DOHH2 (cell line): ENCODE data around the gene UBAC2.

Experiments
- EZH2phosphoT487 ChIP-seq: fragments of 200-600 bp; sonication (generic); IDR thresholded peaks from 2 replicates; pipeline ENCODE4 v1.6.1; 2017; ENCODE audit warnings: borderline replicate concordance, mild to moderate bottlenecking, antibody characterized with exemption, low read length, moderate library complexity, mixed read lengths
- TF ChIP-seq, protein P1 (sequence below): fragments of 200-600 bp; sonication (generic); IDR thresholded peaks from one replicate; pipeline ENCODE4 v1.5.1; 2014; ENCODE audit warnings: antibody characterized with exemption, mild to moderate bottlenecking, low read depth, low read length; ENCODE audit not compliant: poor library complexity, severe bottlenecking

DNA sequence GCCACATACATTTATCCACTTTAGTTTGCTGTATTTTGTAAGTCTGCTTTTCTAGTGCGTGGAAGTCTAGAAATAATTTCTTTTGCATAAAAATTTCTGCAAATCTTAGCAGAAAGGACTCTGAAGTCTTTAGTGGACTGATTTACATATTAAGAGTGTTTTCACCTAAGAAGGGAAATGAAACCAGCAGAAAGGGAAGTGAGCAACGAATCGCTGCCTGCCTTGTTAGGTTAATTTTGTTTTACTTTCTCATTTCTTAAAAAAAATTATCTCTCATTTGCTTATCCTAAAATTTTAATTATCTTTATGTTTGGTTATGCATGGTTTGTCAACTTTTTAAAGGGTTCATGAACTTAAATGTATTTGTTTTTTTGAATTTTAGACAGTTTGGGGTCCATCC lies 58.3 kb downstream of the UBAC2 start:
- TF ChIP-seq, protein P1, sequence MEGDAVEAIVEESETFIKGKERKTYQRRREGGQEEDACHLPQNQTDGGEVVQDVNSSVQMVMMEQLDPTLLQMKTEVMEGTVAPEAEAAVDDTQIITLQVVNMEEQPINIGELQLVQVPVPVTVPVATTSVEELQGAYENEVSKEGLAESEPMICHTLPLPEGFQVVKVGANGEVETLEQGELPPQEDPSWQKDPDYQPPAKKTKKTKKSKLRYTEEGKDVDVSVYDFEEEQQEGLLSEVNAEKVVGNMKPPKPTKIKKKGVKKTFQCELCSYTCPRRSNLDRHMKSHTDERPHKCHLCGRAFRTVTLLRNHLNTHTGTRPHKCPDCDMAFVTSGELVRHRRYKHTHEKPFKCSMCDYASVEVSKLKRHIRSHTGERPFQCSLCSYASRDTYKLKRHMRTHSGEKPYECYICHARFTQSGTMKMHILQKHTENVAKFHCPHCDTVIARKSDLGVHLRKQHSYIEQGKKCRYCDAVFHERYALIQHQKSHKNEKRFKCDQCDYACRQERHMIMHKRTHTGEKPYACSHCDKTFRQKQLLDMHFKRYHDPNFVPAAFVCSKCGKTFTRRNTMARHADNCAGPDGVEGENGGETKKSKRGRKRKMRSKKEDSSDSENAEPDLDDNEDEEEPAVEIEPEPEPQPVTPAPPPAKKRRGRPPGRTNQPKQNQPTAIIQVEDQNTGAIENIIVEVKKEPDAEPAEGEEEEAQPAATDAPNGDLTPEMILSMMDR = no peak
- no peak for TF ChIP-seq EZH2phosphoT487
